Right renal pelvis (tissue), 4 donors: Measurements from ENCODE around the gene EFCAB11. TPM values are rescaled to one million over a fixed set of nuclear protein-coding genes. Genes with fewer than 3 reads are reported as not detected.
"Not testable (repeated sequence)": the region's sequence is repeated elsewhere in the genome, so short reads cannot be mapped to it uniquely, and the experiment has no call there.

Experiments used
- DNase-seq, 4 donors: peaks; one replicate each; pipeline ENCODE4 v3.0.0-alpha.2; 2013; ENCODE audit warnings: low read depth in 4 of 4, low spot score in 3 of 4, missing footprints in 1 of 4
- polyA plus RNA-seq, 4 donors: library from polyadenylated mRNA; unstranded; fragments of 120-200 nt; gene quantifications; one replicate each; pipeline ENCODE4 v1.2.1, GENCODE V29; 2013; ENCODE audit not compliant: insufficient read length in 4 of 4

EFCAB11 gene
- polyA plus RNA-seq, 4 donors: 17.0 to 22.1 (median 19.6) TPM

DNA sequence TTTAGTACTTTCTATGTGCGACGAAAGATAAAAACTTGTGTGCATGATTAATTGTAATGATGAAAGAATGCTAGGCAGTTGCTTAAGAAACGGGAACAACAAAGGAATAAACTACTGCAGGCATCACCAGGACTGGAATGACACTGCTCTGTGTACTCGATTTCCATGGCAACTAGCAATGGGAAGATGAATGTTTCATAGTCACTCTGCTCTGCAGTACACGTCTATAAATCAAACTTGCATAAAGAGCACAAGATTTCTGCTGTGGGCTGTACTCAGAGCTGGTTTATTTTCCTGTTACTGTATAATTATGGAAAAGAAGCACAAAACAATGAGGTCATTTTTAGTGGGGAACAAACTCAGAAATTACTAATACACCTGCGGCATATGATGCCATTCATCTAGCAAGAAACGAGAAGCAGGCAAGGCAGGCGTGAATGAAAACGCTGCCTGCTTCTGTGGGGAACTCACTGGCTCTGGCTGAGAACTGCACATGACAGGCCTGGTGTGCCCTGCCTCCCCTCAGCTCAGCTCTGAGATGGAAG, 41.8 kb downstream of the EFCAB11 start:
- peak; percentile 35 to 69 (median 59) for DNase-seq

DNA sequence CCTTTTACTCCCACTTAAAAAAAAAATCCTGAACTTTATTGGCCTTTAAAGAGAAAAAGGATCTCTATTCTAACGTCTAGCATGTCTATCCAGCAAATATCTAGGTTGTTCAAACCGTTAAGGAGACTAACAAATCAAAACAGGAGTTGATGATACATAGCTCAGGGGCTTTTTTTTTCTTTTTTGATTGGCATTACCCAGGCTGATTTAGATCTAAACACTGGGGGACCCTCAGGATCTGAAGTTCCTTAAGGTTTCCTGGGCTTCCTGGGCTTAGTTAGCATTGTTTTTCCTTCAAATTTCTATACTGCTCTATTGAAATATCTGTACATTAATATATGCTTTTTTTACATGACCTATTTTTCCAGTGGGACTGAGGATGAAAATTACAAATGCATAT, 42.3 kb downstream of the EFCAB11 start:
- no peak for DNase-seq

GRCh38 chr14:89911010-89911919, 43.3 kb downstream of the EFCAB11 start:
- DNase-seq: peak in 2 of 4 donors; percentile 31 to 32

- DNase-seq: no peak
Measured at GRCh38 chr14:89910691-89911009, 43.9 kb downstream of the EFCAB11 start.

- DNase-seq: no peak
Measured at GRCh38 chr14:89909586-89909985, 44.9 kb downstream of the EFCAB11 start.

DNA sequence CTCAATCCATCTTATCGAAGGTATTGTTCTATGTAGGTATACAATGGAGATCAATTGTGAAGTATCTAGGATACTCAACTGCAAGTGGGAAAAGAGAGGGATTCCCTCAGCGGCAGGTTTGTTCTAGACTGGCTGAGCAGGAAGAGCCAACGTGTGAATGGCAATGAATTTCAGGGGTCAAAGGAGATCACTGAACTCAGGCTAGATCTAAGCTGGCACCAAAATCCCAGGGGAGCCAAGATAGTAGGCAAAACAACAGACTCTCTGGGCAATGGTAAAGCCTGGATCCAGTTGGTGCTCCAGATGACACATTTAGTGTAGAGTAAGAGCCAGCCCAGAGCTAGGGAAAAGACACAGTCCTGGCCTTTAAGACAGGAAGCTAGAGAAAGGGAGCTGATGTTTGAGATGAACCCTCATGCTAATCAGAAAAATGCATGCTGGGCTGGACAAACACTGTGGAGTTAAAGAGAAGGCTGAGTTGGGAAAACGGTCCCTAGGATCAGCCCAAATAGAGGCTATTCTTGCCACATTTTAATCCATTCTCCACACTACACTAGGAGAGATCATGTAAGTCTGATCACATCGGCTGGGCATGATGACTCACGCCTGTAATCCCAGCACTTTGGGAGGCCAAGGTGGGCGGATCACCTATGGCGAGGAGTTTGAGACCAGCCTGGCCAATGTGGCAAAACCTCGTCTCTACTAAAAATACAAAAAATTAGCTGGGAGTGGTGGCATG, 45.6 kb downstream of the EFCAB11 start:
- no peak for DNase-seq

DNA sequence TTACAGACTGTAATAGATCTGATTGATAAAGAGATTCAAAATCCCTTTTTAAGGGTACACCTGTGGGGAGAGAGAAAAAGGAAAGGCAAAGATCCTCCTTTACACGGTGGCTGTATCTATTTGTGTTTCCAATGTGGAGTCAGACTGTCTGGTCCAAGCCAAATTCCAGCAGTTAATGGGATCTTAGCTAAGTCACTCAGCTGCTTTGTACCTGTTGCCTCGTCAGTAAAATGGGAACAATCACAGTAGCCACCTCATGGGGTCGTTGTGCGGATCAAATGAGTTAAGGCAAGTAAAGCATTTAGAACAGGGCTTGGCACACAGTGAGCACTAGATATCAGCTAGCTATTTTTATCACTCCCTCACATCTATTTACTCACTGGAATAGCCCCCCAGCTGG, 46.9 kb downstream of the EFCAB11 start:
- no peak for DNase-seq

DNA sequence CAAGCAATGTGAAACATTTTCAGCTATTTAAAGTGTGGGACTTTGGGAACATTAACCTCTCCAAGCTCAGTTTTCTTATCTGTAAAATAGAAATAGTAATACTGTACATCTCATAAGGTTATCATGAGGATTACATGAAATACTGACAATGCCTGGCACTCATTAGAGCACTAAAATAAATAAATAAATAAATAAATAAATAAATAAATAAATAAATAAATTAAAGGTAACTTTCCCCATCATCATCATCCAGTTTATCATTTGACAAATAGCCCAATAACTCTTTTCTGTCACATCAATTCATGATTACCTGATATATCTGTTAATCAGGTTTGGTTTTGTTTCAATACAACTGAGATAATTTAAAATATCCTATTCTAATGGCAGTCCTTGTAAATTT, 48.5 kb downstream of the EFCAB11 start:
- DNase-seq: no peak

DNA sequence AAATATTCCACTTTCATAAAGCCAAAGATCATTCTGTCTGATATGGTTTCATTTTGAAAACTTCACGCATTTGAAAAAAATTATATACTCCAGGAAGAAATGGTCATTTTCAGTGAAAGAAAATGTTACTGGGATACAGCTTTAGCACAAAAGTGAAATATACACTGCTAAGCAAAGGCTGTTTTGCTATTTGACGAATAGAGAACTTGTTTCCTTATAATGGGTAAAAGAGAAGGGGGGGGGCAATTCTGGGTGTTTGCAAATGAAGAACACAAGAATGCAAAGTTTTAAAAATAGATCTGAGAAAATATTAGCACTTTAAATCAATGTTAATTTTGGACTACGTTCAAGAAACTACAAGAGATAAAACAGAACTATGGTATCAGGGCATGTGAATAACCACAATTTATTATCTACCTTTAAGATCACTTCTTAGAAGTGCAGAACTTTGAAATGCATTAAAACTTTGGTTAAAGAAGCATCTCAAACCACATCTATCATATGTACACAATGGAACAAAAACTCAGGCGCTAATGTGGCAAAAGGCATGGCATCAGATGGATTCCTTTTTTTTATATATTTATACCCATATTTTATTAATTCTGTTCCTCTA, 51.1 kb downstream of the EFCAB11 start:
- no peak for DNase-seq

- no peak for DNase-seq
Measured at GRCh38 chr14:89902881-89903280, 51.6 kb downstream of the EFCAB11 start.

GRCh38 chr14:89900802-89901201, 53.7 kb downstream of the EFCAB11 start:
- no peak for DNase-seq

- no peak for DNase-seq
Measured at GRCh38 chr14:89899917-89900663, 54.4 kb downstream of the EFCAB11 start.

DNA sequence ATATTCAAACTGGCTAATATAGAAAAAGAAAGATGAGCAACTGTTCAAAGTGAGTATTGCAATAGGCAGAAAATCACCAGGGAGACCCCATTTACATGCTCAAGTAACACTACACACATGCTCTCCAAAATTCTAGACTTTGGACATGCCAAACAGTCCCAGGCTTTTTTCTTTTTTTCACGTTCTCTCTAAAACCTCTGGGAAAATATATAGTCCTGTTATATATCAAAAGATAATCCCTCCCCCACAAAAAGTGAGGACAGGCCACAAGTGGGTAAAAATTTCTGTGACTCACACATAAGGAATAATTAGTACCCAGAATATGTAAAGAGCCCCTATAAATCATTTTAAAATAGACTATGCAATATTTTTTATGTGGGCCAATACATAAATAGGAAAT, 55.2 kb downstream of the EFCAB11 start:
- DNase-seq: no peak

- DNase-seq: not testable (repeated sequence)
Measured at GRCh38 chr14:89893388-89893787, 61.1 kb downstream of the EFCAB11 start.

DNA sequence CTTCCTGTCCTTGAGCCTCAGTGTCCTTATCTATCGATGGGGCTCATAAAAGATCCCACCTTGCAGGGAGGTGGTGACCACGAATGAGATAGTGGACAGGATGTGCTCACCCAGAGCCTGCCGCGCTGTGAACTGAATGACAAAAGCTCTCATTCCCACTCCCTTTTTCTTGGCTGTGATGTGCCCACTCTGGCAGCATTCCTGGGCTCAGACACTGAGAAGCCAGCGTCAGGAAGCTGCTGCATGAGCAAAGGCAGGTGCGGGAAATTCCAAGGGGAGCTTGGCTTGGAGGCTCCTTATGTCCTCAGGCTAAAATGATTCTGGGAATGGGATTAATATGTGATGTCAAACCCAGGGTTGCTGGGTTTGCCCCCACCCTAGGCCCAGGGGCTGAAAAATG, 61.6 kb downstream of the EFCAB11 start:
- no peak for DNase-seq

GRCh38 chr14:89891721-89892120, 62.8 kb downstream of the EFCAB11 start:
- not testable (repeated sequence) for DNase-seq

GRCh38 chr14:89891055-89891454, 63.5 kb downstream of the EFCAB11 start:
- no peak for DNase-seq

DNA sequence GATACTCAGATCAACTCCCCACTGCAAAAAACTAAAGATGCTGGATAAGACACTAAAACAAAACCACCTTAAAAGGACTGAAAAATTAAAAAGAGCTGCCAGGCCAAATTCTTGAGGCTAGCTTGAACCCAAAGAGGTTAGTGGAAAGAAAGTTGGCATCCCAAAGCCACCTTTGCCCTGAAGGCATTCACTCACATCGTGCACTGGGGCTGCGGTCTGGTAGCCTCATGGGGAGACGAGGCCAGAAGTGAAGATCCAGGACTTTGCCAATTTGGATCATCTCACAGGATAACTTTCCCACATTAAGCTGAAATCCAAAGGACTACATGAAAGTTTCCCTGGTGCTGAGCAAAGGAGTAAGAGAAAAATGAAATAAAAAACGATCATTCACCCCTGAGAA, 63.9 kb downstream of the EFCAB11 start:
- DNase-seq: no peak

GRCh38 chr14:89889626-89890025, 64.9 kb downstream of the EFCAB11 start:
- no peak for DNase-seq

DNA sequence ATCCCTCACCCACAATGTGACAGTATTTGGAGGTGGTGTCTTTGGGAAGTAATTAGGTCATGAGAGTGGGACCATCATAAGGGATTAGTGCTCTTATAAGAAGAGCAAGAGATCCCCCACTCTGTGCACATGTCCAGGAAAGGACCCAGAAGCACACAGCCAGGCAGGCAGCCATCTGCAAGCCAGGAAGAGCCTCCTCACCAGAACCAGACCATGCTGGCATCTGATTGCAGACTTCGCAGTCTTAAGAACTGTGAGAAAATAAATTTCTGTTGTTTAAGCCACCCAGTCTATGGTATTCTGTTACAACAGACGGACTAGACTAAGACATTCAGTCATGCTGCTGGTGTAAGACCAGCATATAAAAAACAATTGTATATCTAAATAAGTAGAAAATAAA, 69.8 kb downstream of the EFCAB11 start:
- DNase-seq: no peak

GRCh38 chr14:89881839-89882238, 72.7 kb downstream of the EFCAB11 start:
- DNase-seq: no peak
